HG03558 (cell line): ENCODE results near the gene NFATC1.

ENCODE experiments used
- ATAC-seq: cut with Tn5 transposase; IDR thresholded peaks from one replicate; pipeline ENCODE4 v1.9.1; 2021; ENCODE audit warnings: moderate number of reproducible peaks; ENCODE audit not compliant: unreplicated experiment; ENCODE audit errors: extremely low read depth

Gene NFATC1

DNA sequence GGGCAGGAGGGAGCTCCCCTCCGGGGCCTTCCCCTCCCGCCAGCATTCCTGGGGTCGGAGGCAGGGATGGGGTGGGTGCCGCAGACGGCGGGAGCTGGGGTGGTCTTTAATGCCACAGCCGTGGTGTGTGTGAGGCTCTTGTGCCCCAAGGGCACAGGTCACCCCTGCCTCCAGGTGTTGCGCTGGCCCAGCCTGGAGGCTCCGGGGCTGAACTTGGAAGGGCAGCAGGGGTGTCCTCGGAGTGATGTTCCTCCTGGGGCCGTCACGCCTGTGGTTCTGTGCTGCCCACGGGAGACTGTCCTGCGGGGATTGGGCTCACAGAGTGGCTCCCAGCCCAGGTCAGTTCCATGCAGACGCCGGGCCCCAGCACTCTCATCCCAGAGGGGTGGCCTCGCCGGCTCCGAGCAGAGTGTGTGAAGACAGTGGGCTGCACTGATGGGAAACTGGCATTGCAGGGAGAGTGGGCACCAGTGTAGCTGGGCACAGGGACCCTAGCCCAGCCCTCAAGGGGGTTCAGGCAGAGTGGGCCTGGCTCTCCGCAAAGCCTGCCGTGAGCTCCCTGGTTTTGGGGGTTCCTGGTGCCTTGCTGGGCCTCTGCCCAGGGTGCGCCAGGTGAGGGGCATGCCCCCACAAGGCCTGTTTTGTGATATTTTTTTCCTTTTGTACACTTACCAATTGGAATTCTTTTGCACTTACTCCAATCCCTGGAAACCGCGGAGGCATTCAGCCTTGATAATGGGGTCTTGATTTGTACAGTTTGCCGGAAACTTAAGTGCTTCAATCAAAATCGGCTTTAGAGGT lies 56.7 kb downstream of the NFATC1 start:
- no peak for ATAC-seq

DNA sequence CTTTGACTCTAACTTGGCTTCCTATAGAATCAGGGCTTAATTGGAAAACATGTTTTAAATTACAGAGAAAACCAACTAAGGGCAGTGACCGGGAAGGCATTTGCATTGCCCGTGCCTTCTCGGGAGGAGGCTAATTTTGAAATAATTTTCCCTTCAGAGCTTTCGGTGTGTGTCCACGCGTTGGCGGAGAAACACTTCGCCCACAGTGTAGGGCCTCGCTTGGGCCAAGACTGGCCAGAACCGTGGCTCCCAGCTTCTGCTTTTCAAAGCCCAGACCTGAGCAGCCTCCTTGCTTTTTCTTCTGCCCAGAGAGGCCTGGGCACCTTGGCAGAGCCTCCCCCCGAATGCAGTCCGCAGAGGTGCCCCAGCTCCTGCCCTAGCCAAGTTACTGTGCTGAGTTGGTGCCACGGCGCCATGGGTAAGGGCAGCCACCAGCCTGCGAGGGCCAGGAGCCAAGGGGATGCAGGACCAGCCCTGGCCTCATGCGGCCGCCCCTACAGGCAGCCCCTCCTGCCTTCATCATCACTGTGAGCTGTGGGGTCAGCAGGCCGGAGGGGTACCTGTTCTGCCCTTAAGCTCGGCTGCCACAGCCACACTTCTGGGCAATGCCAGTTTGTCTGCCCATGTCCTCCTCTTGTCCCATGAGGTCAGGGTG lies 57.4 kb downstream of the NFATC1 start:
- ATAC-seq, result no peak

DNA sequence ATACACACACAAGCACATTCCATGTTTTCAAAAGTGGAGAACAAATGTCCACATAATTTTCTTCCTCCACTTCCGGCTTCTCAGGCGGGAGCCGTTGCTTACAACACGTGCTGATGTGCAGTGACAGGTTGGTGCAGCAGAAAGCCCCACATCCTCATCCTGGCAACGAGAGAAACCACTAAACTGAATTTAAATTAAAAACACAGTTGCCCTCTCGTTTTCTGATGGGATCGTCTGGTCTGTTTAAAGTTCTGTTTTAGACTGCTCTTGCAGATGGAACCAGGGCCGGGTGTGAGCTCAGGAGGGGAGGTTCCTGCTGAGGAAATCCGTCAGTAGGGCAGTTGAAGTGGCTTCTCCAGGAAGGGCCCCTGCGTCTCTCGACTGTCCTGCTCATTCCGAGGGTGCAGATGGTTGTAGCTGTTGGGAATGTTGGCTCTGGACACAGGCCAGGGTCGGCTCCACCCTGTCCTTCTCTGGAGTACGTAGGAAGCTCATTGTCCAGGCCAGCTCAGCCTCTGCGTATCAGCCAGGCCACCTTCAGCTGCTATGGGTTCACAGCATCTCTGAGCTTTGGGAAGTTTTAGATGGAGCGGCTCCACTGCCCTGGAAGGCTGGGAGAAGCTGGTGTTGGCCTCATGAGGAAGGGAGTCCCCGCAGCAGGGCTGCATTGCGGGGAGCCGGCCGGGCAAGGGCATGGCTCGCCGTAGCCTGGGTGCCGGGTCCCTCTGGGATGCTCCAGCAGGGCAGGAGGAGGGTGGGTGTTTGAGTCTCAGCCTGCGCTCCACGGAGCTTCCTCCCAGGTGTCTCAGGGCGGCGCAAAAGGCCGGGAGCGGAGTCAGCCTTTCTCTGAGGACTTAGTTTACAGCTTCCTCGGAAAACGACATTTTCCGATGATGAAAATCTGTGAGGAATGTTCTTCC lies 58.3 kb downstream of the NFATC1 start:
- no peak for ATAC-seq

DNA sequence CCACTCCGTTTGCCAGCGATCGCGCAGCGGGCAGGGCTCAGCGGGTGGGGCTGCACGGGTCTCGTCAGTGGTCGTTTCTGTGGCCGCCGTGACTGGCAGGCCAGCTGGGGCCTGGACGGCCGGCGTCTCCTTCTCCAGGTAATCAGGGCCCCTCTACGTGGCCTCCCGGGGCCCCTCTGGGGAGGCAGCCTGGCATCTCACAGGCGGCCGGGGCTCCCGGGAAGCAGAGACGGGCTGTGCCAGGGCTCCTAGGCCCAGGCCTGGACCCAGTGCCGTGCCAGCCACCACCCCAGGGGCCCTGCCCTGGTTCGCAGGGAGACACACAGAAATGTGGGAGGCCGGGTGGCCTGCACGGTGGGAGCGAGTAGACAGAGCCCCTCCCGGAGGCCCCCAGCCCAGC lies 59.5 kb downstream of the NFATC1 start:
- ATAC-seq, result no peak

DNA sequence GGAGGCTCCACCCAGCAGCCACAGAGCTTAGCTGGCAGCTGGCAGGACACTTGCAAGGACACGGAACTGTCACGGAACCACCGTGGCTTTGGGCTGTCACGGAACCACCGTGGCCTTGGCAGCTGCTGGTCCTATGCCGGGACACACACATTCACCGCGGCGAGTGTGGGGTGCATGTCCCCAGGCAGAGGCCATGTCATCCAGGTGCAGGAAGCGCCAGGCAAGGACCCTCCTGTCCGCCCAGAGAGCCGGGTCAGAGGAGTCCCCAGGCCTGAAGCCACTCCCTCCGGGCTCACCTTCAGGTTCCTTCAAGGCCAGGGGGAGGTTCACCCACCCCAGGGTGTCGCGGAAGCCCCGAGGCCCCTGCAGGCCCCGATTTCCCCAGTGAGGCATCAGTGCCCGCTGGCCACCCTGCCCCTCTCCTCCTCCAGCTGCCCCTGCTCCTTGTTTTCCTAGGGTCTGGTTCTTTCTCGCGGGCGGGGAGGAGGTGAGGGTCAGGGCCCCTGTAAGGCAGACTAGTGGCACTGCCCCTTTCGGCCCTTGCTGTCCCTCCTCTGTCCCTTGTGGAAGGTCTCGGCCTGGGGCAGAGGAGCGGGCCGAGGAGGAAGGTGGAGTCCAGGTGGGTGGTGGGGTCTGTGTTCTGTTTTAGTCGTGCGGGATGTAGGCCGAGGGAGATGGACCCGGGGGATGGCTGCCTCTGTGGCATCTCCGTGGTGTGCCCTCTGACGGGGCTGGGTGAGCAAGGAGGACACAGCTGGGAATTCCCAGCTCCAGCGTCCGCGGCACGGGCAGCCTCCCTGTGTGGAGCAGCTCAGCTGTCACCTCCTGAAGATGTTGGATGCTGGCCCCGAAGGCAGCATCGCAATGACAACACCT lies 60.6 kb downstream of the NFATC1 start:
- ATAC-seq, result no peak

GRCh38 chr18:79457239-79457638 lies 61.5 kb downstream of the NFATC1 start:
- ATAC-seq, result no peak

- no peak for ATAC-seq
Observed at GRCh38 chr18:79457652-79458051, 61.9 kb downstream of the NFATC1 start.

DNA sequence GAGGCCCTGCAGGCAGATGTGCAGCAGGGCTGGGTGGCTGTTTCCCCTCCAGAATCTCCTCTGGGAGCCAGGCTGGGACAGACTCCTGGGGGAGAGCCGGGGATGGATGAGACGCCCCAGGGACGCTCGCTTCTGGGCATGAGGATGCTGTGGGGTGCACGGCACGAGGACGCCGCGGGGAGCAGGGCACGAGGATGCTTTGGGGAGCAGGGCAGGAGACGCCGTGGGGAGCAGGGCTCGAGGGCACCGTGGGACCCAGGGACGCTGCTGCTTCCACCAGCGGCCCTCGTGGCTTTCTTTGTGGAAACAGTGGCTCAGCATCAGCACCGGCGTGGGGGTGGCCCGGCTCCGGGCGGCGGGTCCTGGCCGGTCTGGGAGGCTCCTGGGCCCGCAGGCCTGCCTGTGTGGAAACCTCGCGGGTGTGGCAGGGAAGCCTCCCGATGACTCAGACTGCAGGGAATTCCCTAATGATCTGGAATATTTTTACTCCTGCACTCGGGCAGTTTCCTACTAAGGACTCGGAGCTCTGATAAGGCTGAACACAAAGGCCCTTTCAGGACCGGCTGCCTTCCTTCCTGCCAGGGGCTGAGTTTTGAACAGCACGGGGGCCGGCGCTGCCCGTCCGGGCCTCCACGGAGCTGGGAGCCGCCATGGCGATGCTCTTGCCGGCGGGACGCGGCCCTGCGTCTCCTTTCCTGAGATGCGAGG lies 62.6 kb downstream of the NFATC1 start:
- no peak for ATAC-seq

DNA sequence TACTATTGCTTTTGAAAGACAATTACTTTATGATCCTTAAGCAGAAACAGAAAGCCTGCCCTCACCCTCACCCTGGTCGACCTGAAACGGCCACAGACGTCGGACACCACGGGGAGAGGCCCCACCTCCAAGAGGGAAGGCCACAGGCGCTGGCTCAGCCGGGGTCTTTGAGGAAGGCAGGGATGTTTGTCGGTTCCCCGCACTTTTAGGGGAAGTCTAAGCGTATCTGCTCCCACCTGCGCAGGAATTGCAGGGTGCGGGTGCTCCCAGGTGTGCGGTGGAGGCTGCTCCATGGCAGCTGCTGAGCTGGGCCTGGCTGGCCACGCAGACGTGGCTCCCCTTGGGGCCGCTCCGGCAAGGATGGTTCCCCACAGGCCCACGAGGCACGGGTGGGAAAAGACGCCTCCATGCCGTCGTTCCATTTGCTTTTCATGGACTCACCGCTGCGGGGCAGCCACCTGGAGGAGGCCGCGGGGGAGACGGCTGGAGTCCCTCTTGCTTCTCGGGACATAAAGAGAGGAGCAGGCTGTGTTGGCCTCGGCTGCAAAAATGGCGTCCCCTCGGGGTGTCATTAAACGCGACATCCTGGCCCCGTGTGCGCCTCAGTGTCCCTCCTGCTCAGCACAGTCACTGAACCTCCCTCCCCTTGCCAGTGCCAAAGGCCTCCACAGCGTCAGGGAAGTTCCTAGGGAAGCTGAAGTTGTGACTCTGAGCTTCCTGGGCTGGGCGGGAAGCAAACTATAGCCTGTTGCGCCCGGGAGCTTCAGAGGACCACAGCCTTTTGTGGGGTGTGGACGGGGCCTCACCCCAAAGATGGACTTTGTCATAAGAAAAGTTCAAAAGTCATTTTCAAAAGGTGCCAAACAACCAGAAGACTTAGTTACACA lies 63.4 kb downstream of the NFATC1 start:
- no peak for ATAC-seq

DNA sequence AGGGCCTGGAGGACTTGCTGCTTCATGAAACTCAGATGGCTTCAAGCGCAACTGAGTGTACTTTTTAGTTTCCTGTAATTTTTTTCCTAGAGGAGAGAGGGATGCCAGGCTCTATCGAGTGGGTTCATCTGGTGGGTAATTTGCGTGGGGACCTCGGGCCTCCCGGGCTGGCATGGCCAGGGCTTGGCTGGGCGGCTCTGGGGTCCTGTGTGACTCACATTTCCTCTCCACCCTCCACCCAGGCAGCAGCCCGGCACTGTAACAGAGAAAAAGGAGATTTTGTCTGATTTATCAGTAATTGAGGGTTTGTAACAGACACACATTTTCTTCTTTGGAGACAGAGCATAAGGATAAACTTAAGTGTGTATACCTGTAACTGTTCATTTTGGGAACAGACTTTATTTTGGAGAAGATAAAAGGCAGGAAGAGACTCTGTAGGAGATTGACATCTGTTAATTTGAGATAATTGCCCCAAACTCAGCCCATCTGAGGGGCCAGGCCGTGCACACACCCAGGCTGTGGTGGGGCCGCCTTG lies 64.3 kb downstream of the NFATC1 start:
- no peak for ATAC-seq

DNA sequence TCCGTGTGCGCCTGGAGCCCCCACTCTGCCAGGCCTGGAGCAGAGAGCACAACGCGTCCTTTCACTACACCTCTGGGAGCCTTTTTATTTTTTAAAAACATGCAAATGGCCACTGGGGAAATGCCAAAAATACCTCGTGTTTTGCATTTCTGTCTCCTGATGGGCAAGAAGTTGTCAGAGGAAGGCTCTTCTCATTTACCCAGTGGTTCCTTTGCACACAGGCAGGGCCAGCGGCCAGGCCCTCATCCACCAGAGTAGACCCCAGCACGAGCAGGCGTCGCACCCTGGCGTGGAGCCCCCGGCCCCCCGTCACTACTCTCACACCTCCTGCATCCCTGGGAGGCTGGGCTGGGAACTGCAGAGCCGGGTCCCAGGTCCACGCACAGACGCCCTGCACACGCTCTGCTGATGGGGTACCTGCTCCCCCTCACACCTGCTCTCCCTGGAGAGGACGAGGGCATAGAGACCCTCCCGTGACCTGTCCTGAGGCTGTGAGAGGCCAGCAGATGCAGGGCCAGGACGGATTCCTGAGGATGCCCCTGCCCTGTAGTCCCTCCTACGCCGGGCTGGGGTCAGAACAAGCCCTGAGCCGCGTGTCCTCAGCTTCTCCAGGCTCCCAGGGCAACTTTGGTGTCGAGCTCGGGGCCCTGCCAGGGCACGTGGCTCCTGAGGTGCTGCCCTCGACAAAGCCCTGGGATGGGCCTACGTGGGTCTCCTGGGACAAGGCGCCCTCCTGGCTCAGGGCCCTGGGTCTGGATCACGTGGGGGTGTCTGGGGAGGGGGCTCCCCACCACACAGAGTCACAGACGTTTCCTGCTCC lies 65.0 kb downstream of the NFATC1 start:
- peak; percentile 51 for ATAC-seq

DNA sequence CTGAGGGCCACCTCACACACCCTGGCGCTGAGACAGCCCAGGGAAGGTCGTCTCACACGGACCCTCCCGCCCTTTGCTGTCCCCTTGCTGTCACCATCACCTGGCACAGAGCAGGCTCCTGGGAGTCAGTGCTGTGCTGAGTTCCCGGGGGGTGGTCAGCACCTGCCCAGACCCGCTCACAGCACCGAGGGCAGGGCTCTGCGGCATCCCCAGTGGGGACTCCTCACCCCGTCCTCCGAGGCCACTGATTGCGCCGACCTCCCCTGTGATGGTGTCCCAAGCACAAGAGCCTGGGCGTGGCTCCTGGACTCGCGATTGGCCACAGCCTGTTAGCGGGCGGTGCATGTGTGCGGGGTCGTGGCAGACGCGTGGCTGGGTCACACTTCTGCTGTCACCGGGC lies 65.9 kb downstream of the NFATC1 start:
- ATAC-seq, result no peak

DNA sequence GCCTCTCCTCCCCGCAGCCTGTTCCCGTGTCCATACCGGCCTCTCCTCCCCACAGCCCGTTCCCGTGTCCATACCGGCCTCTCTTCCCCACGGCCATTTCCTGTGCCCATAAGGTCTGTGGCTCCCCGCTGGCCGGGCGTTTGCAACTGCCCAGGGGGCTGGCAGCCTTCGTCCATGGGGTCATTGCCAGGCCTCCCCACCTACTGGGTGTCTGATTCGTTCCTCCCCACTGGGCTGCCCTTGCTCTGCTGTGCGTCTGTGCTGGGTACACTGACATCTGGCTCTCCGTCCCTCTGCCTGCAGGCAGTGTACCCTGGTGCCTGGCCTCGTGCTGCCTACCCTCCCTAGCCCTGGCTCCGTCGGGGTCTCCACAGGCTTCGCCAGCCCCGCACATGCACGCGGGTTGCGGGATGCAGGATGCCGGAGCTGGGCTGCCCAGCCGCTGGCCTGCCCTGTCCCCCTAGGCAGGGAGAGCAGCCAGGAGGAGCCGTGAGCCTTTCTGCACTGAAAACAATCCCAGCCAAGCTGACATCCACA lies 67.8 kb downstream of the NFATC1 start:
- no peak for ATAC-seq

- ATAC-seq, result peak; percentile 65
Observed at GRCh38 chr18:79465392-79465991, 69.8 kb downstream of the NFATC1 start.

GRCh38 chr18:79466591-79466990 lies 70.9 kb downstream of the NFATC1 start:
- ATAC-seq, result no peak

- ATAC-seq, result no peak
Observed at GRCh38 chr18:79467126-79467525, 71.4 kb downstream of the NFATC1 start.
